Measurements from ENCODE around the gene UPF1.
"Not testable (repeated sequence)": the region's sequence is repeated elsewhere in the genome, so short reads cannot be mapped to it uniquely, and the experiment has no call there.

Gene UPF1

DNA sequence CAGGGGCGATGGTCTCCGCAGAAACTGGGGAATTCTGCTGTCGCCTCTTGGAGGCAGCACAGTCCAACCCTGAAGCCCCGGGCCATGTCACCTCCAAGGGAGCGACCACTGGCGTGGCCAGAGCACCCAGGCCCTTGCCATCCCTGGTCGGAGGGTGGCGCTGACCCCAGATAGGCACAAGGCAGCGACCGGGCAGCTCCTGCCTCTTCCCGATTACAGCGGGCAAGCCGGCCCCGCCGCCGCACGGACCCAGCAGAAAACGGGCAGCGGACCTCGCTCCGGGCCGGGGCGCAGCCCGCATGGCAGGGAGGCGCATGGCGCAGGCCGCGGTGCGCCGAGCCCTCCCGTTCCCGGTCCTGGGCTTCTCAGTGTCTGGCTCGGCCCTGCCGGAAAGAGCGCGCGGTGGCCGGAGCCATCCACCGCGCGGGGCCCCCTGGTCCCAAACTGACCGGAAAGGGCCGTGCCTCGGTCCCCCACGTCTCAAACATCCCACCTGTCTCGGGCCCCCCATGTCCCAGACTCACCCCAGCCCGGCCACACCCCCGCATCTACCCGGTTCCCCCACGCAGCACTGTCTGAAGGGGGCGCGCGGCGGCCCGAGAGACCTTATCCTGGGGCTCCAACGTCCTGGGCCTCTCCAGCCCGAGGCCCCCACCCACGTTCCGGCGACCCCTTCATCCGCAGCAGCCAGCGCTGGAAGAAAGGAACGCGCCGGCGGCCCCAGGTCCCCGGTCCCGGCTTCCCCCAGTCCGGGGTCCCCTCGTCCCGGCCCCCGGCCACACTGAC is 63.5 kb downstream of the UPF1 start:
- in situ Hi-C loops (cut with MboI; ENCODE audit: low sequenced_read_pairs): no loop called here

DNA sequence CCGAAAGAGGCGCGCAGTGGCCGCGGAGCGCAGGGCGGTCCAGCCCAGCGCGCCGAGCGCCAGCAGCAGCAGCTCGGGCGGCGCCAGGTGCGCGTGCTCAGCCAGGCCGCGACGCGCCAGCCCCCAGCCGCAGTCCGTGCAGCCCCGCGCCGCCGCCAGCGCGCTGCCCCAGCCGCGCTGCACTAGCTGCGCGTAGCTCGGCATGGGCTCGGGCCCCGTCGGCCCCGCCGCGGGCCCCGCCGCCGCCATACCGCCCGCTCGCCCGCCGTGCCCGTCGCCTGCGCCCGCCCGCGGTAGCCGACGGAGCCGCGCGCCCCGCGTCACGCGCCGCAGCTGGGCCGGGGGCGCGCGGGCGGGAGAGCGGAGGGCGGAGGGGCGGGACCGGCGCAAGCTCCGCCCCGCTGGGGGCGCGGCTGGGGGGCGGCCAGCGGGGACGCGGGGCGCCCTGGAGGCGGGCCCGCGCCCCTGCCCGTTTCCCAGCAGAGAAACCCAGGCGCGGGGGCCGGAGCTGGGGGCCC is 64.1 kb downstream of the UPF1 start, which contains the start of gene CERS1:
TSS of gene CERS1 (minus strand) at position 335 of the 518 bp plus-strand sequence. CDS start at position 249, 86 bp downstream.
- in situ Hi-C loops (cut with MboI; ENCODE audit: low sequenced_read_pairs): no loop called here

DNA sequence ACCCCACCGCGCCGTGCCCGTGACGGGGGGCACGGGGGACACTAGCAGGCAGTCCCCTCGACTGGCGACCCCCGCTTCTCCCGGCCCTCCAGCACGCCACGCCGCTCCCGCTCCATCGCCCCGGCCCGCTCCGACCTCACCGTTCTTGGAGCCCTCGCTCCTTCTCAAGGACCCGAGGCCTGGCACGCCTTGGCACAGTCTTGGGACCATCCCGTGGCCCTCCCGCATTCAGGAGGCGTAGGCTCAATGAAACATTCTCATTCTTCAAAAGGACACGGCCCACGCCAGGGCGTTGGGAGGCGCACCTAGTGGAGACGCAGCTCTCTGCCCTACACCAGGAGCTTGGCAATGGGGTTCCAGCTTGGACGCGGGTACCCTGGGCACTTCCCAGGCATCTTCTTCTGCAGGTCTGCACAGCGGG is 64.7 kb downstream of the UPF1 start:
- in situ Hi-C loops (cut with MboI; ENCODE audit: low sequenced_read_pairs): no loop called here

DNA sequence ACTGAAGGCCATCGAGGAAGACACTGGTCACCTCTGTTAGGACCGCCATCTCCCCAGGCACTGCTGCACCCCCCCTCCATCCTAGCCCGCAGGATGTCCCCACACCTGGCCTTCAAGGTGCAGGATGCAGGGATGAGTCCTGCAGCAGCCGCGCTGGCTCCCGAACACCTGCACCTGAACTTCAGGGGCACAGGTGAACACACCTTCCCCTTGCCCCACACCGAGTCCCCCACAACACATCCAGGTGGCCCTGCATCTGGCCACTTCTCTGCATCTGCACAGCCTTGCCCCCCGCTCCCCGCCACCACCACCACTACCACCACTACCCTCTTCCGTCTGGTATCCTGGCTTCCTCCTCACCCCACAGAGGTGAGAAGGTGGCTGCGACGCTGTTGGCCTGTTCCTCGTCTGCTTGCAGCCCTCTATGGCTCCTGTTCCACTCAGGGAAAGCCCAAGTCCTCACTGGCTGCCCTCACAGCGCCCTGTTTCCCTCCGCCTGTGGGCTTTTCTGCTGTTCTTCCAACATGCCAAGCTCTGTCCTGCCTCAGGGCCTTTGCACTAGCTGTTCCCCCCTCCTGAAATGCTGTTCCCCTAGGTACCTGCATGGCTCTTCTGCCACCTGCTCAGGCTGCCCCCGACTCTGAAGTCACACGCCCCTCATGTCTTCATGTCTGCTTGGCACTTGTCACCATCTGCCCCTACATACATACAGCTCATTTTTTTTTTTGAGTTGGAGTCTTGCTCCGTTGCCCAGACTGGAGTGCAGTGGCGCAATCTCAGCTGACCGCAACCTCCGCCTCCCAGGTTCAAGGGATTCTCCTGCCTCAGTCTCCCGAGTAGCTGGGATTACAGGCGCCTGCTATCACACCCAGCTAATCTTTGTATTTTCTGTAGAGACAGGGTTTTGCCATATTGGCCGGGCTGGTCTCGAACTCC is 65.6 kb downstream of the UPF1 start:
- in situ Hi-C loops (cut with MboI; ENCODE audit: low sequenced_read_pairs): no loop called here

DNA sequence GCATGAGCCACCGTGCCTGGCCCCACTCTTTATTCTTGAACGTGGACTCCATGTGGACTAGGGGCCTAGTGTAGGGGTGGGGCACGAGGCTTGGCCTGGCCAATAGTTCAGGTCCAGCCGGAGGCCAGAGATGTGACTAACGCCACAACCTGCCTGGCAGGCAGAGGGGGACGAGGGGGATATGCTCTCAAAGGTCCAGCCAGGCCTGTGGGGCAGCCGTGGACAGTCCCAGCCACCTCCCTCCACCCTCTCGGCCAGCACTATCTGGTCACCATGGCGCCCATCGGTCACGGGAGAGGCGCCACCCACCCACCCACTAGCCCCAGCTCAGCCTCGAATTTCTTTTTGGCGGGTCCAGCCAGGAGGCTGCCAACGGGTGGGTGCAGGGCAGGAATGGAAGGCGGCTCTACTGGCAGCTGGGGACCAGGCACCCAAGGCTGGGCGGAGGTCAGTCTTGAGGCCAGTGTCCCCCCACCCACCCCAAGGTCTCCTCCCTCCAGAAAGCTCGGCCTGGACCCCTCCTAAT is 66.4 kb downstream of the UPF1 start:
- in situ Hi-C loops (cut with MboI; ENCODE audit: low sequenced_read_pairs): no loop called here

DNA sequence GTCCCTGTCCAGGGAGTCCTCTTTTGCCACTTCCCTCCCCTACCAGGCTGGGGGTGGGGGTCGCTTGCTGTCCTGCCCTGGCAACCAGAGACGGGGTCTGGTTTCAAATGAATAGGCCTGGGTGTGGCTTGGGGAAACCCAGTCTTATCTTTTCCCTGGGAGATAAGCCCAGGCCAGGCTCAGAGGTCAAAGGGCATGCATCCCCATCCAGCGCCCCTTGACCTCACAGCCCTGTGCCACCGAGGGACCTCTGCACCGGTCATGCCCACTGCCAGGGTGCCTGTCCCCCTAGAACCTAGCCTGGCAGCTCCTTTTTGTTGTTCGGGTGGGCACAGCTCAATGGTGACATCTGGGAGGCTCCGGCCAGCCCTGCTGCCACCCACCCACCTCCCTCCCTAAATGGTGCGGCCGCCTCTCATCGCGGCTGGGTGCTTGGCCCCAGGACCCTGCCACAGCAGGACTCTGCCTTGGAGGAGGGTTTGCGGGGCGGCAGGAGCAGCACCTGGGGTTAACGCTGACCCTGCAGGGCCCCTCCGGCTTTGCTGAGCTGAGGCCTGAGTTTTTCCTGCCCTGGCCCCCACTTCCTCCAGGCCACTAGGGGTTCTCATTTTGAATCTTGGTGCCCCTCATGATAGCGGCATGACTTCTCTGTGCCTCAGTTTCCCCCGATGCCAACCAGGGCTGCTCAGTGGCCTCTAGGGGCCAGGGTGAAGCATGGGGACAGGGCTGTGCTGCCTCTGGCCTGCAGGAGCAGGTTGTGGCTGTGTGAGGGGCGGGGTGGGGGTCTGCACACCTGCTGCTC is 67.0 kb downstream of the UPF1 start:
- in situ Hi-C loops (cut with MboI; ENCODE audit: low sequenced_read_pairs): no loop called here

DNA sequence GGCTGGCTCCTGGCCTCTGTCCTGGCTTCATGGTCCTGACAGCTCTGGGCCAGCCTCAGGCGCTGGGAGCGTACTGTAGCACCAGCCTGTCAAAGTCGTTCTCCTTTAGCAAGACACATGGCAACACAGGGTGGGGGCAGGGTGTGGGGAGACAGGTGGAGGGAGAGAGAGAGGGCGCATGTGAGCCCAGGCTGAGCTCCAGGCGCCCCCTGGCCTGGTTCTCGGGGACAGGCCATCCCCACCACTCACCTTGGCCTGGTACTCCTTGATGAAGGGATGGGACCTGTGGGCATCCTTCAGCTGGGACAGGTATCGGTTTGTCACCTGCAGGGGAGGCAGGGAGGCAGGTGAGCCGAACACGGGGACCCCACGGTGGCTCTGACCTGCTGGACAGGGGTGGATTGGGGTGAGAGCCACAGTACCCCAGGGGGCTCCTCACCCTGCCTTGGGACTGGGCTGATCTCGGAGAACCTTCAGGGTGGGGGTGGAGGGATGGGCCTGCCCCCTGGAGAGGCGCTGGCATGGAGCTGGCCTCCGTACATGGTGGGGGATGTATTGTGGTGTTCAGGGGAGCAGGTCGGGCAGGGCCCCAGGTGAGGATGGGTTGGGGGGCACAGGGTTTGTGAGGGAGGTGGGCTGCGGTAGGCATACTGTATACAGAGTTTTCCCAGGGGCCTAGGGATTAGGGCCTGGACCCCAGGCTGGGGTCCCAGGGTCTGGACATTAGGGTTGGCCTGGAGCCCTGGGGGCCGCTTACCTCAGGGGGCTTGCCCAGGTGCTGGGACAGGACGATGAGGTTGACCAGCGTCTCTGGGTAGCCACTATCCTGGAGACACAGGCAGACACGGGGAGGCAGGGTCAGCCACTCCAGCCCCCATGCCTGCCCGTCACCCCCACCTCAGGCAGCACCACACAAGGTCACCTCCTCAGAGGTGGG is 68.1 kb downstream of the UPF1 start:
- in situ Hi-C loops (cut with MboI; ENCODE audit: low sequenced_read_pairs): no loop called here

DNA sequence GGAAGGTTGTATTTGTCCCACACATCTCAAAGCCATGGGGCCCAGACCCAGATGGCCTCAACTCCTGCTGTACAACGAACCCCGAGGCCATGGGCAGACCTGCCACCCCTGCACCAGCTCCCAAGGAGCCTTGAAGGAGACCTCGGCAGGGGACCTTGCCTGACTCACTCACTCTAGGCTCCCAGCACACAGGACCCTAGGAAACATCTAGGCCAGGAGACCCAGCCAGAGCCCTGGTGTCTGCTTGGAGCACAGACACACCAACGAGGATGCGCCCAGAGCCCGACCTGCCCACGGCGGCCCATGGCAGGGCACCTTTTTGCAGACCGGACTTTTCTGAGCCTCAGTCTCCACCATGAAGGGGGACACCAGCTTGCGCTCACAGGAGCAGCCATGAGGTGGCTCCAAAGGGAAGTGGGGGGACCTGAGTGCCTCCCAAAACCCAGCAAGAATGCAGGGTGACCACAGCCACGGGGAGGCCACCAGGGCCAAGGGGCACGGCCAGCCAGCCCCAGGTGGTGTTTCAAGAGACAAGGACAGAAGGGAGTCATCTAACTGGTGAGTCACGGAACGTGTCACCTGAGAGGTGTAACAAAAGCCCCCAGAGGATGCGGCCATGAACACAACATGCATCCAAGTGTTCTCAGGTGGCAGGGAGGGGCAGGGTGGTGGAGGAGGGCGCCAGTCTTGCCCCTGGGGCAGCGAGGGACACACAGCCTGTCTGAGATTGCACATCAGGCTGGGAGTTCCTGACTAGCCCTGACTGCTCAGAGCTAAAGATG is 69.1 kb downstream of the UPF1 start:
- in situ Hi-C loops (cut with MboI; ENCODE audit: low sequenced_read_pairs): no loop called here

DNA sequence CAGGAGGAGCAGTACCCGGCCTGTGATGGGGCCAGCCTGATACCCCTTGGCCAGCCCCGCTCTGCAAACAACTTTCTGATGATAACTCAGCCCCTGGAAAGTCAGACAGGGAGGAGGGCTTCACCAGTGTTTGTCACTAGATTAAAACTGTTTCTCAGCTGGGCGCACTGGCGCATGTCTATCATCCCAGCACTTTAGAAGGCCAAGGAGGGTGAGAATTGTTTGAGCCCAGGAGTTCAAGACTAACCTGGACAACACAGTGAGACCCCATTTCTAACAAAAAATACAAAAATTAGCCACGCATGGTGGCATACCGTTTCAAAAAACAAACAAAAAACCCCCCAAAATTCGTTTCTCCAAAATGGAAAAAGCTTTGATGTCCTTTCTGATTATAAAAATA is 69.7 kb downstream of the UPF1 start:
- in situ Hi-C loops (cut with MboI; ENCODE audit: low sequenced_read_pairs): no loop called here

DNA sequence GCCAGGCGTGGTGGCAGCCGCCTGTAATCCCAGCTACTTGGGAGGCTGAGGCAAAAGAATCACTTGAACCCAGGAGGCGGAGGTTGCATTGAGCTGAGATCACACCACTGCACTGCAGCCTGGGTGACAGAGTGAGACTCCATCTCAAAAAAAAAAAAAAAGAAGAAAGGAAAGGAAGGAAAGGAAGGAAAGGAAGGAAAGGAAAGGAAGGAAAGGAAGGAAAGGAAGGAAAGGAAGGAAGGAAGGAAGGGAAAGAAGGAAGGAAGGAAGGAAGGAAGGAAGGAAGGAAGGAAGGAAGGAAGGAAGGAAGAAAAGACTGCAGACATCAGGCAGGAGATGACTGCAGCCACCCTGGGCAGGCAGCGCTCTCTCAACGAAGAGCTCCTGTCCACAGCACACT is 70.8 kb downstream of the UPF1 start:
- in situ Hi-C loops (cut with MboI; ENCODE audit: low sequenced_read_pairs): not testable (repeated sequence)

DNA sequence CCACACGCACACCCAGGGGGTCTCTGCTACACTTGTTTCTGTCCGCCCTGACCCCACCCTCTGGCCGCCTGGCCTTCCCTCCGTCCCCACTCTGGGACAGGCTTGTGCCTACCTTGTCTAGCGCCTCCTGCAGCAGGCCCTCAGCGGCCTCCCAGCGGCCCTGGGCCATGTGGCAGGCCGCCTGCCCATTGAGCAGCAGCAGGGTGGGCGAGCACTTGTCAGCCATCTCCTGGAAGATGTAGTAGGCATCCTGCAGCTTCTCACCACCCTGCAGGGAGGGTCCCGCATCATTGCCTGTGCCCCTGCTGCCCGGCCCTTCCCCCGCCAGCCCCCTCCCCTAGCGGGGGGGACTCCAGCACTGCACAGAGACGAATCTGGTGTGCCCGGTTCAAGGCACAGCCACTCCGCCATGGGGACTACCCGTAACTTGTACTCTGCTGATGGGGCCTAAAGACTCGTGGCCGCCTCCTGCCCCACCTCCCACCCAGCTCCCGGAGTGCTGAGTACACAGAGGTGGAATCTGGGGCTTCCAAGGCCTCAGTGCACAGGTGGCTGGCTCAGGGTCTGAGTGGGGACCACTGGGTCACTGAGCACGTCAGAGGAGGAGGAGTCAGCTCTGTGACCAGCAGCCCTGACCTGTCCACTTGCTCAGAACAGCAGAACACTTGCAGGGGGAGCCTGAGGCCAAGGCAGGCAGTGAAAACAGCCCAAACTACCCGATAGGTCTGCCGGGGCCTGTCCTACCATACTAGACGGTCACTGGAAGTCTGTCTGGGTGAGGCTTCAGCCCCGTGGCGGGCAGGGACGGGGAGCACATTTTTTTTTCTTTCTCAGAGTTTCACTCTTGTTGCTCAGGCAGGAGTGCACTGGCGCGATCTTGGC is 71.6 kb downstream of the UPF1 start:
- in situ Hi-C loops (cut with MboI; ENCODE audit: low sequenced_read_pairs): no loop called here

DNA sequence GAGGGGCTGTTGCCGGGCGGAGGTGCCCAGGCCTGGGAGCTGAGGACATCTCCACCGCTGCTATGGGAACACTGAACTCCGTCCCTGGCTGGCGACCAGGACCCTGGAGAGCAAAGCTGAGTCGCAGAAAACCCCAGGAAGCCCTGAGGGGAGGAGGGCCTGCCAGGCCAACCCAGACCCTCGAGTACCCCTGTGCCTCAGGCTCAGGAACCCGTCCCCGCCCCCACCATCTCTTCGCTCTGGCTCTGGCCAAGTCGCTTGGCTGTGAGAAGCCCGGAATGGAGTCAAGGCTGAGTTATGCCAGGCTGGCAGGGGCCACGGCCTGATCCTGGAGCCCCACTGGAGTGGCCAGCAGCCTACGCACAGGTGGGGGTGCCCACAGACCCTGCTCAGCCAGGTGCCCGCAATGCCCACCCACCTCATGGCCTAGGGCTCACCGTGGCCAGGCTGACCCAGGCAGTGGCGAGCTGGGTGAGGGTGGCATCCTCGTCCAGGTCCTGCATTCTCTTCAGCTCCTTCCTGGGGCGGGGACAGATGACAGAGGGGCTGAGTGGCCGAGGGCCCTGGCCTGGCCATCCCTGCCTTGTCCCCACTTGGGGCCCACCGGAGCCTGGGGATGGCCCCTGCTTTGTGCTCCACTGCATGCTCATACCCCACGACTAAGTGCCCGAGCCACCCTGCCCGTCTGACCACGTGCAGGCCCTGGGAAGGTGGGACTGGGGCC is 72.7 kb downstream of the UPF1 start:
- in situ Hi-C loops (cut with MboI; ENCODE audit: low sequenced_read_pairs): no loop called here

DNA sequence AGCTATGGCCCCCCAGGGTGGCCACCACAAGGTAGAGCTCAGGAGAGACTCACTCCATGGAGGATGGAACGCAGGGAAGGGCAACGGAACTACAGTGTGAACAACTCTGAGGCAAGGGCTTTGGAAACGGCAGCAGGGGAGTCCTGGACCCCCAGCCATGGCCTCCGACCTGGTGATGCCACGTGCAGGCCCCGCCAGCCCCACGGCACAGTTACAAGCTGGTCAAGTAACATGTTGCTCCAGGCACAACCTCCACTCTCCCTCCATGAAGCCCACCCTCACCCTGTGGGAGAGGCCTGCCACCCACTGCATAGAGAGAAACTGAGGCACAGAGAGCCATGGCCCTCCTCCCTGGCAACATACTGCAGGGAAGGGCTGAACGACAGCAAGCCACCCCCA is 73.3 kb downstream of the UPF1 start:
- in situ Hi-C loops (cut with MboI; ENCODE audit: low sequenced_read_pairs): no loop called here

DNA sequence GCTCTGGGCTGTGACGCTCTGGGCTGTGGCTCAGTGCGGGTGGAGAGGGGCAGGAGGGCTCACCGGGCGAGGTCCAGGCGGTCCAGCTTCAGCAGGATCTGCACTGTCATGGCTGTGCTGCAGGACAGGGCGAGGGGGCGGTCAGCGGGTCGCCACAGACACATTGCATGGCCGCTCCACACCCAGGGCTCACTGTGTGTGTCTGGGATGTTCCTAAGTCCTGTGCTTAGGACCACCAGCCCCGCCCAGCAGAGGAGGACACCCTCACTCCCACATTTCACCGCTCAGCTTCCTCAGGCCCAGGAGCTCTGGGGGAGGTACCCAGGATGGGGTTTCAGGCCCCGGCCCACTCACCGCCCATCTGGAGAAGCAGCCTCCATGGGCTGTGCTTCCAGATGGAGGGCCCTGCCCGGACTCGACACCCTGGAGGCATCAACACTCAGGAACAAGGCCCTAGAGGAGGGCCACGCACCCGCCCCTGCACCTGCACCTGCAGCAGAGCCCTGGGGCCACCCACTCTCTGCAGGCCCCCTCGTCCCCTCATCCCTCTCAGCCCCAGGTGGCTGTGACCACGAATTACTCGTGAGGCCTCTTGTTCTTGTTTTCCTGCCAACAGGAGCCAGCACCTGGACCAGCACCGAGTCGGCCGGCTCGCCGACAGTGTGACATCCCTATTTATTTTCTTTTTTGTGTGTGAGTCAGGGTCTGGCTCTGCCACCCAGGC is 73.9 kb downstream of the UPF1 start:
- in situ Hi-C loops (cut with MboI; ENCODE audit: low sequenced_read_pairs): no loop called here

DNA sequence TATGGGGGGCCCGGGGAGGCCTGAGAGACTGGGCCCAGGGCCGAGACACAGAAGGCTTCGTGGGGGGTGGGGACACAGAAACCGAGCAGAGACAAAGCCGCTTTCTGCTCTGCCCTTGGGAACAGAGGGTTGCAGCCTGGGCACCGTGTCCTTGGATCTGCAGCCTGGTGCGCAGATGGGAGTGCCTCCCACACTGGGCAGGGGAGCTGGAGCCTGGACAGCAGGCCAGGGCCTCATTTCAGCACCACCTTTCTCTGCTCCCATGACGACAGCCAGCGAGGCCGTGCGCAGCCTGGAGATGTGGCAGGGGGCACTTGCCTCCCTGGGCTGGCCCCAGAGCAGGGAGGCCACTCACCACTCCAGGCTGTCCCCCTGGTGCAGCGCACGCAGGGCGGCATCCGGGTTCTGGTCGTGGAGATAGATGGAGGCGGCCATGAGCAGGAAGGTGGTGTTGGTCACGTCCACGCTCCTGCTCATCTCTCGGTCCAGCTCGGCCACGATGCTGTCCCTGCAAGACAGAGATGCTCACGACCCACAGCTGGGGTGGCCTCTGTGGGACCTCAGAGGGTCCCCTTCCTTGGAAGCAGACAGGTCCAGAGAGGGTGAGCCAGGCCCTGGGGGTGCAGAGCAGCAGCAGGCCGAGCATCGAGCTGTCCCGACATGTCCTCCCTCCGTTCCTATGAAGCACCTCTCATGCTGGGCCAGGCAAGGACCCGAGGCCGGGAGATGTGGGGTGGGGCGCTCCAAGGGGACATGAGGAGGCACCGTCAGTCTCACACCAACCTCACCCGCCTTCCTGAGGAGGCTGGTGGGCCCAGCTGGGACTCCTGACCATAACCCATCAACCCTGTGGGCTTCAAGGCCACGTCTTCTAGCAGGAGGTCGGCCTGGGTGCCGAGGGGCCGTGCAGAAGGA is 75.1 kb downstream of the UPF1 start:
- in situ Hi-C loops (cut with MboI; ENCODE audit: low sequenced_read_pairs): no loop called here

Data from hTERT RPE-1 (cell line).